ENCODE results near the gene BNC1. TPM values are rescaled to one million over a fixed set of nuclear protein-coding genes. Genes with fewer than 3 reads are reported as not detected.

Gene BNC1
- total and polyA plus RNA-seq, 2 of the 4 experiments (the other 2 are of a cell fraction), result 0.38 to 0.54 TPM

DNA sequence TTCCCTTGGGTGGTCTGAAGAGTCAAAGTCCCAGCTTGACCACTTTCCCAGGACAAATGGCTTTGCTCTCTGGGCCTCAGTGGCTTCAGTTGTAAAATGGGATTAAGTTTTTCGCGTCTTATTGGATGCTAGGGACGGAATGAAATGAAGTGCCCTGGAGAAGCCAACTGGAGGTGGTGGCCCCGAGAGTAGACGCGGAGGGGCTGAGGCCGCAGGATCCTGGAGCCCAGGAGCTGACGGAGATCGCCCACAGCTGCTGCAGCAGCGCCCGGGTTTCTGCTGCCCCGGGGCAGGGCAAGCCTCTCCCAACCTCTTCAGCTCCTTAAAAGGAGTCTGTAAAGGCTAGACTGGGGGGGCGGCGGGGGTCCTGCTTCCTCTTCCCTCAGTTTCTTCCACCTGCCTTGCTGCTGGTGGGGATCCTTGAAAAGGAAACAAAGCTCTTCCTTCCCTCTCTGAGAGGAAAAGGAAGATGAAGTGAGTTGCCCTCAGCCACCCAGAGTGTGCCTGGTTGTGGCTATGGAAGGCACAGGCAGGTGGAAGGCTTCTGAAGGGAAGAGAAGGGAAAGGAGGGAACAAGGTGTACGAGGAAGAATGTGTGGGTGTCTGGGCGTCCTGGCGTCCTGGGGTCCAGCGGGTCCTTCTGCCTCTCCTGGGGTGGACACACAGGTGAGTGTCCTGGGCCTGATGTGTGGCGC, 967 bp upstream of the BNC1 start:
- H2AK5ac ChIP-seq (ENCODE audit: low read depth, low read length), result peak overlapping the region; percentile 13; the same call in 1 of the 2 replicates
- peak overlapping the region; percentile 15 for H3K4ac ChIP-seq (ENCODE audit: low read depth, low read length)
- H3K79me1 ChIP-seq (ENCODE audit: low read depth in 1 of 2, low read length in 2 of 2), result no peaks in the 10 kb centered on the region; a peak in 1 of 4 replicates
- H2BK120ac ChIP-seq (ENCODE audit: low read depth, low read length), result 0 out of 2 replicates have a peak overlapping the region, but pooled peaks have one; percentile 18
- H3K18ac ChIP-seq (ENCODE audit: low read depth, low read length), result no peak overlapping the region
- no peak for ATAC-seq (ENCODE audit: low read depth)
- no peak for DNase-seq
- dilution Hi-C loops (cut with HindIII; ENCODE audit: low sequenced_read_pairs, unreplicated experiment), result no loop called here
- H3K56ac ChIP-seq (ENCODE audit: extremely low read depth, insufficient read depth, low read length), result no peak overlapping the region
- no peak overlapping the region for H4K5ac ChIP-seq (ENCODE audit: low read depth, low read length)
- H2AFZ ChIP-seq (replicated peaks; ENCODE audit: low read length, poor library complexity), result no peak overlapping the region
- H3K9me3 ChIP-seq (ENCODE audit: control insufficient read depth, insufficient read depth, low read length), result peaks cover 7% of the 10 kb centered on the region
- H3K9me1 ChIP-seq (ENCODE audit: insufficient read depth, low read length), result peaks cover 9% of the 10 kb centered on the region; the same call in 1 of the 2 replicates
- H4K91ac ChIP-seq (ENCODE audit: insufficient read depth, low read depth, low read length), result no peak overlapping the region
- no TSS peak for BruUV-seq (replicated peaks)
- peaks cover 7% of the 10 kb centered on the region; the same call in 1 of the 2 replicates for H4K20me1 ChIP-seq (ENCODE audit: insufficient read depth, low read length)
- H2BK20ac ChIP-seq (ENCODE audit: low read depth, low read length), result no peak overlapping the region
- H3K14ac ChIP-seq (replicated peaks; ENCODE audit: low read depth, low read length), result no peak overlapping the region
- no peak overlapping the region for H3K9ac ChIP-seq (ENCODE audit: low read depth, low read length)
- H3K4me3 ChIP-seq (ENCODE audit: insufficient read depth, low read depth, low read length), result no peak overlapping the region
- no peak overlapping the region for H2BK5ac ChIP-seq (ENCODE audit: low read depth, low read length, poor library complexity, severe bottlenecking)
- 56% methylated on average over 7 of the region's 19 CpGs; no CpG with 5 or more reads in 1 of the 2 experiments for WGBS, 2 experiments (ENCODE audit: extremely low coverage in 2 of 2, insufficient read length in 1 of 2)
- intact Hi-C loops (cut with micrococcal nuclease), result loop anchor here (5.0 to 10.0 kb wide), 2 partner anchors 37 to 271 kb away; partner anchors contain the start of gene C15orf40
- no peaks in the 10 kb centered on the region for H3K36me3 ChIP-seq (ENCODE audit: control insufficient read depth, insufficient read depth, low read length)
- H3K27me3 ChIP-seq (ENCODE audit: control insufficient read depth, insufficient read depth, low read length), result peaks cover 38% of the 10 kb centered on the region
- CTCF ChIA-PET, result interaction anchor here (0.7 to 1.1 kb wide), 3 partner anchors 161 to 275 kb away, joined by 3 read pairs; partner anchors contain the start of gene SH3GL3
- H3K4me1 ChIP-seq (ENCODE audit: control insufficient read depth, insufficient read depth, low read length), result peaks cover 13% of the 10 kb centered on the region
- H2BK15ac ChIP-seq (ENCODE audit: low read depth, low read length), result no peak overlapping the region
- POLR2A ChIA-PET (ENCODE audit: unreplicated experiment), result no interaction called here
- no peak overlapping the region for H3K4me2 ChIP-seq (ENCODE audit: low read depth, low read length)
- no peak overlapping the region for H3K27ac ChIP-seq (ENCODE audit: insufficient read depth, low read length)
- in situ Hi-C loops (cut with MboI; ENCODE audit: low sequenced_read_pairs), result no loop called here
- H4K8ac ChIP-seq (ENCODE audit: low read depth in 2 of 2, low read length in 2 of 2), result no peak overlapping the region
- peak overlapping the region; percentile 7 for H2AK9ac ChIP-seq (replicated peaks; ENCODE audit: low read depth, low read length, poor library complexity)
- no peak overlapping the region for H3K23ac ChIP-seq (ENCODE audit: low read depth, low read length)
- no peak for TF ChIP-seq SMC3 (IDR thresholded peaks at IDR 0.05; ENCODE audit: low read depth, low read length)
- no peak for TF ChIP-seq MXI1 (IDR thresholded peaks at IDR 0.05; ENCODE audit: borderline replicate concordance, low read depth, low read length)
- no peak for TF ChIP-seq CEBPB (IDR thresholded peaks at IDR 0.05; ENCODE audit: low read depth, low read length)
- no peak for TF ChIP-seq NFE2L2 (IDR thresholded peaks at IDR 0.05; ENCODE audit: low read depth, low read length)
- no peak for TF ChIP-seq RAD21 (IDR thresholded peaks at IDR 0.05; ENCODE audit: low read length)
- TF ChIP-seq RCOR1 (IDR thresholded peaks at IDR 0.05; ENCODE audit: insufficient replicate concordance, low read length), result no peak
- TF ChIP-seq, protein P1, sequence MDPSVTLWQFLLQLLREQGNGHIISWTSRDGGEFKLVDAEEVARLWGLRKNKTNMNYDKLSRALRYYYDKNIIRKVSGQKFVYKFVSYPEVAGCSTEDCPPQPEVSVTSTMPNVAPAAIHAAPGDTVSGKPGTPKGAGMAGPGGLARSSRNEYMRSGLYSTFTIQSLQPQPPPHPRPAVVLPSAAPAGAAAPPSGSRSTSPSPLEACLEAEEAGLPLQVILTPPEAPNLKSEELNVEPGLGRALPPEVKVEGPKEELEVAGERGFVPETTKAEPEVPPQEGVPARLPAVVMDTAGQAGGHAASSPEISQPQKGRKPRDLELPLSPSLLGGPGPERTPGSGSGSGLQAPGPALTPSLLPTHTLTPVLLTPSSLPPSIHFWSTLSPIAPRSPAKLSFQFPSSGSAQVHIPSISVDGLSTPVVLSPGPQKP (IDR thresholded peaks at IDR 0.05; ENCODE audit: borderline replicate concordance, low read depth, low read length), result no peak
- TF ChIP-seq CHD1 (IDR thresholded peaks at IDR 0.05; ENCODE audit: low read depth, low read length), result no peak
- no peak for TF ChIP-seq RFX5 (IDR thresholded peaks at IDR 0.05; ENCODE audit: low read depth, low read length)
- no peak for TF ChIP-seq MAFK (IDR thresholded peaks at IDR 0.05; ENCODE audit: low read depth, low read length)
- no peak for TF ChIP-seq BHLHE40 (IDR thresholded peaks at IDR 0.05; ENCODE audit: low read depth, low read length)
- no peak for TF ChIP-seq FOS (IDR thresholded peaks at IDR 0.05; ENCODE audit: low read depth, low read length)
- TF ChIP-seq POLR2A (IDR thresholded peaks at IDR 0.05; ENCODE audit: low read depth, low read length), result no peak
- no peak for TF ChIP-seq USF2 (IDR thresholded peaks at IDR 0.05; ENCODE audit: low read depth, low read length)
- TF ChIP-seq, protein P2, sequence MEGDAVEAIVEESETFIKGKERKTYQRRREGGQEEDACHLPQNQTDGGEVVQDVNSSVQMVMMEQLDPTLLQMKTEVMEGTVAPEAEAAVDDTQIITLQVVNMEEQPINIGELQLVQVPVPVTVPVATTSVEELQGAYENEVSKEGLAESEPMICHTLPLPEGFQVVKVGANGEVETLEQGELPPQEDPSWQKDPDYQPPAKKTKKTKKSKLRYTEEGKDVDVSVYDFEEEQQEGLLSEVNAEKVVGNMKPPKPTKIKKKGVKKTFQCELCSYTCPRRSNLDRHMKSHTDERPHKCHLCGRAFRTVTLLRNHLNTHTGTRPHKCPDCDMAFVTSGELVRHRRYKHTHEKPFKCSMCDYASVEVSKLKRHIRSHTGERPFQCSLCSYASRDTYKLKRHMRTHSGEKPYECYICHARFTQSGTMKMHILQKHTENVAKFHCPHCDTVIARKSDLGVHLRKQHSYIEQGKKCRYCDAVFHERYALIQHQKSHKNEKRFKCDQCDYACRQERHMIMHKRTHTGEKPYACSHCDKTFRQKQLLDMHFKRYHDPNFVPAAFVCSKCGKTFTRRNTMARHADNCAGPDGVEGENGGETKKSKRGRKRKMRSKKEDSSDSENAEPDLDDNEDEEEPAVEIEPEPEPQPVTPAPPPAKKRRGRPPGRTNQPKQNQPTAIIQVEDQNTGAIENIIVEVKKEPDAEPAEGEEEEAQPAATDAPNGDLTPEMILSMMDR (conservative IDR thresholded peaks at IDR 0.05; ENCODE audit: low read depth, low read length), result no peak

Measured in IMR-90 (cell line).